NCI-H82 treated with DMSO at 0.1 percent for 48 hours (cell line): Measurements from ENCODE around the gene PANK2.
A peak's percentile ranks its signal among the peaks of the same experiment; 100 is the strongest.
"Not testable (repeated sequence)": the region's sequence is repeated elsewhere in the genome, so short reads cannot be mapped to it uniquely, and the experiment has no call there.

ENCODE experiments used
- DNase-seq: peaks from one replicate; lab custom pipeline; 2025; ENCODE audit not compliant: unreplicated experiment; lab: John Stamatoyannopoulos, UW

Gene PANK2

GRCh38 chr20:3888622-3889488 lies at the start of gene PANK2:
TSS of gene PANK2 (plus strand) at chr20:3889387.
- peak; percentile 95 for DNase-seq

DNA sequence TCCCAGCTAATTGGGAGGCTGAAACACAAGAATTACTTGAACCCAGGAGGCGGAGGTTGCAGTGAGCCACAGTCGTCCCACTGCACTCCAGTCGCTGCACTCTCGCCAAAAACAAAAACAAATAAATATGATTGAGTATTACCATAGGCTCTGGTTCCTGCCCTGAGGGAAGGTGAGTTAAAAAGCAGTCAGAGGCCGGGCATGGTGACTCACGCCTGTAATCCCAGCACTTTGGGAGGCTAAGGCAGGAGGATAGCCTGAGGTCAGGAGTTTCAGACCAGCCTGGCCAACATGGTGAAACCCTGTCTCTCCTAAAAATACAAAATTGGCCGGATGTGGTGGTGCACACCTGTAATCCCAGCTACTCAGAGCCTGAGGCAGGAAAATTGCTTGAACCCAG lies 49.0 kb upstream of the PANK2 start:
- not testable (repeated sequence) for DNase-seq

DNA sequence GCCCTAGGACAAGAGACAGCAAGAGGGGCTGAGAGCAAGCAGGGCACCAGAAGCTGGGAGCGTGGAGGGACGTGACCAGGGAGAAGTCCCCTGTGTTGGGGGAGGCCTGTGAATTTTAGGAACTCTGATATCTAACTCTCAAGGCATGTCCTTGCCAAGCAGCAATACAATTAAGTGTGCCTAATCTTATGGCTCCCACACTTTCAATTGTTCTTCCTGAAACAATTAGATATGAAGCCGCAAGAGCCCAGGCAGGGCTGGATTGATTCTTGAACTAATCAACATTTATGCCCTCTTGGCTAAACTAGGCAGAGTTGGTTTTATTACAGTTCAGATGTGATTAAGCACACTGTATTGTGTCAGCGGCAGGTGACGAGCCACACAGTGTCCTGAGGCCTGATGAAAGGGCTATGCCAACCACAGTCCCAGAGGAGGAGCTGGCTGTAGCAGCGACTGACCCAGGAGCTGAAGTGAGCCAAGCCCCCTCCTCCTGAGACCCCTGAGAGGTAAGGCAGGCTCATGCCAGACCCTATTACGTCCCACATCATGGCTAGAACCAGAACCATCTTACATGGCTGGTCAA lies 46.7 kb upstream of the PANK2 start:
- DNase-seq, result no peak

- no peak for DNase-seq
These were observed 45.7 kb upstream of the PANK2 start for GRCh38 chr20:3843490-3843889.

DNA sequence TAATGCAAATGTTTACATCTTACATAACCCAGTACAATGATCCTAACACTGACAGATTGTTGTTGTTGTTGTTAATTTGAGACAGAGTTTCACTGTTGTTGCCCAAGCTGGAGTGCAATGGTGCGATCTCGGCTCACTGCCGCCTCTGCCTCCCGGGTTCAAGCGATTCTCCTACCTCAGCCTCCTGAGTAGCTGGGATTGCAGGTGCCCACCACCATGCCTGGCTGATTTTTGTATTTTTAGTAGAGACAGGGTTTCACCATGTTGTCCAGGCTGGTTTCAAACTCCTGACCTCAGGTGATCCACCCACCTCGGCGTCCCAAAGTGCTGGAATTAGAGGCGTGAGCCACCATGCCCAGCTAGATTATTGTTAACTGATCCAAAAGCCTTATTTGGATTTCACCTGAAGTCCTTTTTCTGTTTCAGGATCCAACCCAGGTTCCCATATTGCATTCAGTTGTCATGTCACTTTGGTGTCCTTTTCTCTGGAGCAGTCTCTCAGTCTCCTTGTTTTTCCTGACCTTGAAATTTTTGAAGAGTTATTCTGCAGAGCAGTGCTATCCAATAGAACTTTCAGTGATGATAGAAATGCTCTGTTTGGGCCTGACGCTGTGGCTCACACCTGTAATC lies 45.1 kb upstream of the PANK2 start:
- DNase-seq, result not testable (repeated sequence)

GRCh38 chr20:3846378-3846739 lies 42.8 kb upstream of the PANK2 start:
- DNase-seq, result no peak

DNA sequence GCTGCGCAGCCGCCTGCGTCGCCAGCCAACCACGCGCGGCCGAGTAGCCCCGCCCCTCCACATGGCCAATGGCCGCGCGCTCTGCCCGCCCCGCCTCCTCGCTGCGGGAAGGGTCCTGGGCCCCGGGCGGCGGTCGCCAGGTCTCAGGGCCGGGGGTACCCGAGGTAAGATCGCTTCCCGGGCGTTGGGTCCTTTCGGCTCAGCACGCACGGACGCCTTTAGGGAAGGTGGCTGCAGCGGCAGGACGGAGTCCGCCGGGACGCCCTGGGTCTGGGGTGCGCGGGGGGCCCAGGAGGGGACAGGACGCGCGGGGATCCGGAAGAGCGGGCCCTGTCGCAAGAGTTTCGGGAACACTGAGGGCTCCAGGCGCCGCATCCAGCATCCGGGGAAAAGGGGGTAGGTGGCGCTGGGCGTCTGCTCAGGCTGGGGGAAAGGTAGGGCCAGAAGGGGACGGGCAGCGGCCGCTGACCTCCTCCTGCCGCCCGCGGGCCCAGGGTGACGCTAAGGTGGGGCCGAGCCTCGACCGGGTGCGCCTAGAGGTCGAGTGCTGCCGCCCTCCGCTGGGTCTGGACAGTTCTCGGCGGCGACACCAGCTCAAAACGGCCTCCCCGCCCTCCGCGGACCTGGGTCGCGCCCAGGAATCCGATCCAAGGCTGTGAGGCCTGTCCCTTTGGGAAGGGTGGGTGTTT lies 42.3 kb upstream of the PANK2 start, which contains the start of gene MAVS:
MAVS (plus strand) TSS at position 95 of the 689 bp plus-strand sequence. CDS start 7,791 bp downstream, outside the sequence.
- DNase-seq, result peak; percentile 64

DNA sequence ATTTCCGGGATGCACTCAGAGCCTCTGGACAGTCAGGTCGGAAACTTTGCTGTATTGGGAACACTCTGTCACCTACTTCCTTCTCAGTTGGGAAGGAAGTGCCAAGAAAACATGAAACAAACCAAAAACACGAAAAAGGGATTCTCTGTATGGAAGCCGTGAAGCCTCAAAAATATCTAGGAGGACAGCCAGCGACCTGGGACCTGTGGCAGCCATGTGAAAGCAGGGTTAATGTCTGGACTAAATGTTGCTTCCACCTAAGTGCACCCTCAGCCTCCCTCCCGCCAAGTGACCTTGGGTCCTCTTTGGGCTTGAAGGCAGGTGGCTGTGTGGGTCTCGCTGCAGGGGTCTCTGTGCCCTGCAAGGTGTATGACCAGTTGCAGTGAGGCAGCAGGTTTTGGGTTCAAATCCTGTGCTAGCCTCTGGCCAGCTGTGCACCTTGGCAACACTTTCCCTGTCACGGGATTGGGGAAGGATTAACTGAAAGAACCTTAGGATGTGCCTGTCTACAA lies 41.7 kb upstream of the PANK2 start:
- no peak for DNase-seq

DNA sequence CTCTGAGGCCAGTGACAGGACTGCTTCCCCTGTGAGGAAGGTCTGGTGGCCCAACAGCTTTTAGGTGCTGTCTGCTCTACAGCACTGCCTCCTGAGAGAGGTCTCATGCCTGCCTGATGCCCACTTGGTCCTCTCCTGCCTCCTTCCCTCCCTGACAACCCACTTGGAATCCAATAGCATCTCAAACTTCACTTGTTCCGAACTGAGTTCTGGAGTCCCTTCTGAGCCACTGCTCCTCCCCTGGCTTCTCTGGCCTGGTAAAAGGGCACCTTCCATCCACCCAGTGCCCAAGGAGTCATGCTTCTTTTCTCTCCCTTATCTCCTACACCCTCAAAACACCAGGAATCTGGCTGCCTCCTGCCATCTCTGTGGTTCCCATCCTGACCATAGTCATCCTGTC lies 40.6 kb upstream of the PANK2 start:
- no peak for DNase-seq

- no peak for DNase-seq
These were observed 34.7 kb upstream of the PANK2 start for GRCh38 chr20:3854462-3854871.

GRCh38 chr20:3857405-3857804 lies 31.8 kb upstream of the PANK2 start:
- no peak for DNase-seq

- no peak for DNase-seq
These were observed 30.5 kb upstream of the PANK2 start for GRCh38 chr20:3858689-3859088.

DNA sequence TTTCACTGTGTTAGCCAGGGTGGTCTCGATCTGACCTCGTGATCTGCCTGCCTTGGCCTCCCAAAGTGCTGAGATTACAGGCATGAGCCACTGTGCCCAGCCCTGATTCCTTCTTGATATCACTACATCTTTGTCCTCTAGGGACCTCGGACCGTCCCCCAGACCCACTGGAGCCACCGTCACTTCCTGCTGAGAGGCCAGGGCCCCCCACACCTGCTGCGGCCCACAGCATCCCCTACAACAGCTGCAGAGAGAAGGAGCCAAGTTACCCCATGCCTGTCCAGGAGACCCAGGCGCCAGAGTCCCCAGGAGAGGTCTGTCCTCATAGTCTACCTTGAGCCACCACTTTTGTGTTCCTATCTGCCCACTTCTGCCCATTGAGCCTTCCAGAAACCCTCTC lies 28.0 kb upstream of the PANK2 start:
- DNase-seq, result no peak

DNA sequence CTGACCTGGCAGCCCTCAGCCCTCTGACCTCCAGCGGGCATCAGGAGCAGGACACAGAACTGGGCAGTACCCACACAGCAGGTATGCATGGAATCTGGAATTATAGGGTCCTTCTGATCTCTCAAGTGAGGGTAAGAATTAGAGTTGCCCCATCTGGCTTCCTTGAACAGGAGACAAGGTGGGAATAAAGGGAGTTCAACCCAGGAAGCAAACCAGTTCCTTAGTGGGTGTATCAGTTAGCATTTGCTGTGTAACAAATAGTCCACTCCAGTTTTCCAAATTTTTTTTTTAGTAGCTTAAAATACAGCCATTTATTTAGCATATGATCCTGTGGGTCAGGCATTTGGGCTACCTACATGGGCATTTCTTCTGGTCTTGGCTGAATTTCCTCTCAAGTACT lies 26.9 kb upstream of the PANK2 start:
- no peak for DNase-seq

- DNase-seq, result no peak
These were observed 25.9 kb upstream of the PANK2 start for GRCh38 chr20:3863317-3863716.

DNA sequence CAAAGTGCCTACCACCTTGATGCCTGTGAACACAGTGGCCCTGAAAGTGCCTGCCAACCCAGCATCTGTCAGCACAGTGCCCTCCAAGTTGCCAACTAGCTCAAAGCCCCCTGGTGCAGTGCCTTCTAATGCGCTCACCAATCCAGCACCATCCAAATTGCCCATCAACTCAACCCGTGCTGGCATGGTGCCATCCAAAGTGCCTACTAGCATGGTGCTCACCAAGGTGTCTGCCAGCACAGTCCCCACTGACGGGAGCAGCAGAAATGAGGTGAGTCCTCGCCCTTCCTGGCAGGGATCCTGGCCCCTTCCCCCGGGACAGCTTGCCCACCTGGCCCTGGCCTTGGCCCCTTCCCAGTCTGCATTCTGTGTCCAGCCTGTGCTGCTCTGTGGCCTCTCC lies 24.7 kb upstream of the PANK2 start:
- no peak for DNase-seq

DNA sequence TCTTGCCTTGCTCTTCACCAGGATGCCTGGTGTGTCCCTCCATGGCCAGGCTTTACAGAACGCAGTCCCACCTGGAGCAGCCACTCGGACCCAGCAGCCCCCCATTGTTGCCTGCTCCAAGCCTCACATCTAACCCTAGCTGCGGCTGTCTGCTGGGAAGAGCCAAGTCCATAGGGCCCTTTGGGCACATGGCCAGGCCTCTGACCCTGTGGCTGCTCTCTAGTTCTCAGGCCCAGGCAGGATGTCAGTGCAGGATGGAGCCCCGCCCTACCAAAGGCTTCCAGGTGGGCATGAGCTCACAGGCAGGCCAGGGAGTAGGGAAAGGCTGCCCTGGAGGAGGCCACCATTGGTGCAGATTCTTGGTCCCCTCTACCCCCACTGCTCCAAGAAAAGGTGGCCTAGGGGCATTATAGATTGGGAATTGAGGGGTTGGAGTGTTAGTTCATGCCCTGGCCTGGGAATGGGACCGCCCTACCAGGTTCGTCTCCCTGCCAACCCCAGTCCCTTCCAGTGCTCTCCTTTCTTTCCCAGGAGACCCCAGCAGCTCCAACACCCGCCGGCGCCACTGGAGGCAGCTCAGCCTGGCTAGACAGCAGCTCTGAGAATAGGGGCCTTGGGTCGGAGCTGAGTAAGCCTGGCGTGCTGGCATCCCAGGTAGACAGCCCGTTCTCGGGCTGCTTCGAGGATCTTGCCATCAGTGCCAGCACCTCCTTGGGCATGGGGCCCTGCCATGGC lies 23.9 kb upstream of the PANK2 start:
- DNase-seq, result no peak

DNA sequence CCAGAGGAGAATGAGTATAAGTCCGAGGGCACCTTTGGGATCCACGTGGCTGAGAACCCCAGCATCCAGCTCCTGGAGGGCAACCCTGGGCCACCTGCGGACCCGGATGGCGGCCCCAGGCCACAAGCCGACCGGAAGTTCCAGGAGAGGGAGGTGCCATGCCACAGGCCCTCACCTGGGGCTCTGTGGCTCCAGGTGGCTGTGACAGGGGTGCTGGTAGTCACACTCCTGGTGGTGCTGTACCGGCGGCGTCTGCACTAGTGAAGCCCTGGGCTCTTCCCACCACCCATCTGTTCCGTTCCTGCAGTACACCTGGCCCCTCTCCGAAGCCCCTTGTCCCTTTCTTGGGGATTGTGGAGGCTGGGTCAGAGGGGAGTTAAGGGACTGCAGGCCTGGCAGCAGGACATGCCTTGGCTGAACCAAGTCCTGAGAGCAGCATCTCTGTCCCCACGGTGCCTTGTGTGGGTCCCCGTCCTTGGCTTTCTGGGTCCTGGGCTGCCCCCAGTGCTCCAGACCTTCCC lies 23.2 kb upstream of the PANK2 start:
- no peak for DNase-seq

DNA sequence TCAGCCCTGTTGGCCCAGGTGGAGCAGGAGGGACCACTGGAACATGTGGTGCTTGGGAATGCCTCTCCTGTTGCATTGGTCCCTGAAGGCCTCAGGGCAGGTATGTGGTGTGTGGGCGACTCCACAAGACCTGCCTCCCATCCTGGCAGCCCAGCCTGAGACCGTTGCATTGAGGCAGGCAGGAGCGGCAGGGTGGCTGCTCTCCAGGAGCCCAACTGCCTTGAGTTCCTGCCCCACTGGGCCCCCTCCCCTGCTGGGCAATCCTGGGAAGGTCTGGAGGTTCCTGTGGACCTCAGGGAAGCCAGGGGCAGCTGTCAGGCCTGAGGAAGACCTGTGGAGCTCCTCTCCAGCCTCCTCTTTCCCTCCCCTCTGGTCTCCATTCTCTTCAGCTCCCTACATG lies 22.7 kb upstream of the PANK2 start:
- DNase-seq, result no peak

- DNase-seq, result no peak
These were observed 21.4 kb upstream of the PANK2 start for GRCh38 chr20:3867802-3868201.
